Measurements from ENCODE around the gene HHATL.

The HHATL gene

GRCh38 chr3:42711491-42712343, 9.1 kb upstream of the HHATL start:
- no peak for DNase-seq

GRCh38 chr3:42710323-42711021, 7.9 kb upstream of the HHATL start:
- DNase-seq: no peak

- DNase-seq: no peak
Measured at GRCh38 chr3:42709621-42710020, 7.0 kb upstream of the HHATL start.

GRCh38 chr3:42708611-42709151, 6.1 kb upstream of the HHATL start:
- no peak for DNase-seq

GRCh38 chr3:42707620-42708355, 5.2 kb upstream of the HHATL start:
- DNase-seq: no peak

DNA sequence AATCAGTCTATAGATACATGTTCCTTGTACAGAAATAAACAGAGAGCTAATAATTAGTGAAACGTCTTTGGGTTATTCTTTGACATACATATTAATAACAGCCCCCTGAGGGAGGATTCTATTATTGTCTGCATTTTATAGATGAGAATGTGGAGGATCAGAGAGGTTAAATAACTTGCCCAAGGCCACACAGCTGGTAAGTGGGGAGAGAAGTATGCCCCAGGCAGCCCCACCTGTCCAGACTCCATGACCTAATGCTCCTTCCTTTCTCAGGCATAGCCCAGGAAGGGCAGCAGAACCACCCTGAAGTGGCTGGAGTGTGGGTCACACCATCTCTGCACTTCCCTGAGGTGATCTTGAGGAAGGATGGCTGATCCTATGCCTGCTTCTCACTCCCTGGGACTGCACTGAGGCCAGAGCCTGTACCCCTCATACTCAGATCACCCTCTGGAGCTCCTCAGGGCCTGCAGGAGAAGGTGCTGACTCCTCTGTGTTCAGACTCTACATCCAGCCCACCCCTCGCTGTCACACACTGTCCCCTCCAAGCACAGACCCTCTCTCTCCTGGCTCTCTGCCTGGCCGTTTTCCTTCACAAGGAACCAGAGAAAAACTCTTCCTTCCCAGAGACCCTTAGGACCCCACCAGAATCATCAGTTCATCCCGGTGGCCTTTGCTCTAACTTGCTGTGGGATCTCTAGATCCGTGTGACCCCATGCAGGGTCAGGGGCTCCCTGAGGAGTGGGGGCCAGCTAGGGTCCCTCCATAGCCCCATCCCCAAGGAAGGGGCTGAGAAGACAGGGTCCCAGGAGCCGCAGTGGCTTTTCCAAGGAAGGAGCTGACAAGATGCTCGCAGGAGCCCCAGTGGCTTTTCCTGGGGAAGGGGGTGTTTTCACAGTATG, 4.4 kb upstream of the HHATL start:
- no peak for DNase-seq

GRCh38 chr3:42705962-42706585, 3.5 kb upstream of the HHATL start:
- no peak for DNase-seq

DNA sequence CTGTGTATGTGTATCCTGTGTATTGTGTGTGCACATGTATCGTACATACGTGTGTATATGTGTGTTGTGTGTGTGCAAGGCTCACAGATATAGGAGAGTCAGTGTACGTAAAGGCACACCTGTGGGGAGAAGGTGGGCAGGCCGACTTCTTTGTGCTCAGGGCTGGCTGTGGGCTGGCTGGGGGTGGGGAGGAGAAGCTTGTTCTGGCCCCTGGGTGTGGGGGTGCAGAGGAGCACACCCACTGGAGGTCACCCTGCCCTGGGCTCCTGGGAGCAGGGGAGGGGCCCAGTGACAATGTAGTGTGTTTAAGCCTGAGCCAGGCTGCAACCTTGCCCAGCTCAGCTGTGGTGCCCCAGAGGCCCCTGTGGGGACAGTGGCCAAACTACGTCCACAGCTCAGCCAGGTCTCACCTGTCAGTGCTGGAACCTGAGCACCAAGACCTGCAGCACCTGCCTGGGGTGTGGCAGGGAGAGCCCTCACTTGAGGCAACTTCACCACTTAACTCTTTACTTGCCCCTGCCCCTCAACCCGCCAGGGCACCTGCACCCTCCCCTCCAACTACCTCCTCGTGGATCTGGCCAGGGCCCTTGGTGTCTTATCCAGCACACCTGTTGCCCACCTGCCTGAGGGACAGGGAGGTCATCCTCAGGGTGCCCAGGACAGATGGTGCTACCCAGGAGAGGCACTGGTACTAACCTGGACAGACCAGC, 2.6 kb upstream of the HHATL start:
- no peak for DNase-seq

- no peak for DNase-seq
Measured at GRCh38 chr3:42704136-42704841, 1.7 kb upstream of the HHATL start.

DNA sequence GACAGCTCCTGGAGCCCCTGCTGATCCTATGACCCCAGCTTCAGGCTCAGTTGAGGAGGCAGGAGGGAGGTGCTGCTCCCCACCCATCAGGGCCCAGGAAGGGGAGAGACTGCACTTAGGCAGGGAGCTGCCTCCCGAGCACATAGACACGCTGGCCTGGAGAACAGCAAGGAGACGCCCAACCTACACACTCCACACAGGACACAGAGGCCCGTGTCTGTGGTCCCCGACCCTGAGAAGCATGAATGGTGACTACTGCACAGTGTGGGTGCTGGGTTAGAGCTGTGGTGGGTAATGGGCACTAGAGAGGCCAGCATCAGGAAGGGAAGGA, 1.1 kb upstream of the HHATL start:
- DNase-seq: no peak

DNA sequence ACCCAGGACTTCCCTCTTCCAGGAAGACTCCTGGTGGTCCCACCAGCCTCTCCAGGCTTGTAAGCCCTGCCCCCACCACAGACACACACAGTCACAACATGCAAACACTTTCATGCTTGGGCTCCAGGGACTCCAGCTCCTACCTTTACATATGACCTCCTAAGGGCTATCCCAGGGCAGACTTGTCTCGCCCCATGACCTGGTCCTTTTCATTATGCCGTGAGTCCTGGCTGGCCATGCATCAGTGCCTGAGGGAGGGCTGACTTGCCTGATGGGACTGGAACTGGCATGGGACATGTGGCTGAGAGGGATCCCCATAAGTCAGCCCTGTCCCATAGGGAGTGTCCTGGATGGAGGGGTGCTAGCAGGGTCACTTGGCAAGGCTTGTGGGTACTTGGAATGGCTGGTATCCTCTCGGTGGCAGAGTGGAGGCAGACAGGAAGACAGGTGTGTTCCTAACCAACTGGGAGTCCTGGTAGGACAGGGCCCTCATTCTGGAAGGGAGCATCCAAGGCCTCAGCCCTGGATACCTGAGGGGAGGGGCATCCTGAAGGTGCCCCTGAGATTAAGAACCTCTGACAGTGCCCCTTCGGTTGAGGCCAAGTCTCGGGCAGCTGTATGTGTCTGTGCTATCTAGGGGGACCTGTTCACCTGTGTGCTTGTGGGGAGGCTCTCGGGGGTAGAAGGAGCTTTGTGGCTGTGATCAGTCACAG, 540 bp upstream of the HHATL start:
- no peak for DNase-seq

DNA sequence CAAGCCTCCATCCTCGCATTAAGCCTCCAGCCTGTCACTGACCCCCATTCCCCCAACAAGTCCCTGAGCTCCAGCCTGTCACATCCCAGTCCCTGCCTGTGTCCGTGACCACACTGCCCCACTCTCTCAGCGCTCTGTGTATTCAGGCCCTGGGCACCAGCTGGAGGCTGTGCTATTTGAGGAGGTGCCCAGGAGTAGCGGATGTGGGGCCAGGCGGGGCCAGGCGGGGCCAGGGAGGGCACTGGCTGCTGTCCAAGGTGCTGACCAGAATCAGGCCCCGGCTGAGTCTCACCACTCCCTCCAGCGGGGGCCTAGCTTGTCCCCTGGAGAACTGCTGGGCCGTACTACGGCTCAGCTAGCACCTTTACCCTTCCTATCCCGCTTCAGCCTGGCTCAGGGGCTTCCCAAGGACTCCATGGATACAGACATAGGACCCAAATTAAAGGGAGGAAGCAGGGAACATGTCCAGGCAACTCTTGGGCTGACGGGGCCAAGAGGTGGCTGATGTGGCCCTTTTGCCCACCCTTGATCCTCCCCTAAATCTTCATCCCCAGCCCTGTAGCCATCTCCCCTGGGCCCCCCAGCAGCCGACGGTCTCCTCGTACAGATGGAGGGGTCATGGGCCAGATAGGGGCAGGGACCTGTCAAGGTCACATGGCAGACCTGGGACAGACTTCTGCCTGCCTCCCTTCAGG, 1.1 kb downstream of the HHATL start:
- peak; percentile 72 for DNase-seq

- DNase-seq: no peak
Measured at GRCh38 chr3:42700366-42701288, 2.0 kb downstream of the HHATL start.

- no peak for DNase-seq
Measured at GRCh38 chr3:42699511-42699971, 3.1 kb downstream of the HHATL start.

DNA sequence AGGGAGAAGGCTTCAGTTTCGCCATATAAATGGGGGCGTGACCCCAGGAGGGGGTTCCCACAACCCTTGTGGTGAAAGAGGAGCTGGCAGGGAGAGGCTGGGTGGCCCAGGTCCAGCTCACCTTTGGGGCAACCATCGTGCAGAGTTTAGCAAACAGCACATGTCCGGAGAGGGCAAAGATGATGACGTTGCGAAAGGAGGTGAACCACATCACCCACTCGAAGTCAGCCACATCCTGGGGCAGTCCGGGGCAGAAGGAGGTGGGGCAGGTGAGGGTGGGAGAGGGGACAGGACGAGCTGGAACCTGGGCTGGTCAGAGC, 3.7 kb downstream of the HHATL start:
- DNase-seq: no peak

GRCh38 chr3:42698216-42698910, 4.2 kb downstream of the HHATL start:
- no peak for DNase-seq

- no peak for DNase-seq
Measured at GRCh38 chr3:42697289-42698051, 5.1 kb downstream of the HHATL start.

Data from activated CD4-positive, alpha-beta T cell treated with anti-CD3 and anti-CD28 coated beads for 48 hours (primary cell).